Measurements from ENCODE around the gene CNOT6L.
A peak's percentile ranks its signal among the peaks of the same experiment; 100 is the strongest.
"Not testable (repeated sequence)": the region's sequence is repeated elsewhere in the genome, so short reads cannot be mapped to it uniquely, and the experiment has no call there.

The CNOT6L gene

DNA sequence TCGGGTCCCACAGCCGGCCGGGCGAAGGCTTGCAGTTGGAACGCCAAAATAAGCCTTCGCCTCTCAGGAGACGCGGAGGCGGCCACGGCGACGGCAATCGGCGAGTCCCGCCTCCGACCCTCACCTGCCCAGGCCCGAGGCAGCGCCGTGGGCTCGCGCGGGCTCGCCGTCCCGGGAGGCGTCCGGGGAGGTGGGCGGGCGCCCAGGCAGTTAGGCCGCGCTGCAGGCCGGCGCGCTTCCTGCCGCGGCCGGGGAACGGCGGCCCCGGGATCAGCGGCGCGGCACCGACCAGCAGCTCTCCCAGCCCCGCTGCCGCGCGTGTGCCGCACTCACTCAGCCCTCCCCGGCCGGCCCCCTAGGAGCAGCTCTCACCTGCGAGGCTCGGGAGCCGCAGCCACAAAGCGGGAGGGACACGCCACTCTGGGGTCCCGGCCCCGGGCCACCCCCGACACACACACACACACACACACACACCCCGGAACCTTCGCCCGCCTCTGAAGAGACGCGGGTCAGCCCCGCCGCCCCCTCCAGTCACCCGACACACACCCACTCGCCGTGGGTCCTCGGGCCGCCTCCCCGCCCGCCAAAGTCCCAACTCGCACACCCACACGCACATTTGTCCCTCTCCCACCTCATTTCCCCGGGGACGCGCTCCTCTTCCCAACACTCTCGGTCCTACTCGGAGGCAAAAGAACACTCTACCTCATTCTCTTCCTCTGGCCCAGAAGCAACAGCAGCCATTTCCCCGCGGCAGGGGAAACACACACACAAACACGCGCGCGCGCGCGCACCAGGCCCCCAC lies at the start of gene CNOT6L:
Gene CNOT6L, minus strand, starts transcription at position 767 of the 802 bp plus-strand sequence. Its CDS starts 60 bp downstream, at position 707.
- peak within 1 kb of the TSS; percentile 90 for H3K27ac ChIP-seq
- no peak for DNase-seq (ENCODE audit: low read depth, low spot score)

DNA sequence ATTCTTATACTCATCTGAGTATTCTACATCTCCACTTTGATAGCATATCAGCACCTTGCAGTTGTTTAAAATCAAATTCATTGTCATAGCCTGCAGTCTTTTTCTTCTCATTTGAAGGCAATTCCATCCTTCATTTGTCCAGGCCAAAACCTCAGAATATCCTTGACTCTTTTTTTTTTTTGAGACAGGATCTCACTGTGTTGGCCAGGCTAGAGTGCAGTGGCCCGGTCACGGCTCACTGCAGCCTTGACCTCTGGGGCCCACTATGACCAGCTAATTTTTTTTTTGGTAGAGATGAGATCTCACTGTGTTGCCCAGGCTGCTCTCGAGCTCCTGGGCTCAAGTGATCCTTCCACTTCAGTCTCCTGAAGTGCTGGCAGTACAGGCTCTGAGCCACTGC lies 46.1 kb upstream of the CNOT6L start:
- no peak overlapping the region for H3K27ac ChIP-seq
- no peak for DNase-seq (ENCODE audit: low read depth, low spot score)

DNA sequence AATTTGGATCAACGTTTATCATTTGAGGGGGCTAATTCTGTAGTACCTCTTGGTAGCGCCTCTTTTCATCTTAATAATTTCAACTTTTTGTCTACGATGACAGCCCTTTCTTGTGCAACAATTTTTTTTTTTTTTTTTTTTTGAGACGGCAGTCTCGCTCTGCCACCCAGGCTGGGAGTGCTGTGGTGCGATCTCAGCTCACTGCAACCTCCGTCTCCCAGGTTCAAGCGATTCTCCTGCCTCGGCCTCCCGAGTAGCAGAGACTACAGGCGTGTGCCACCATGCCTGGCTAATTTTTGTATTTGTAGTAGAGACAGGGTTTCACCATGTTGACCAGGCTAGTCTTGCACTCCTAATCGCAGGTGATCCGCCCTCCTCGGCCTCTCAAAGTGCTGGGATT lies 44.2 kb upstream of the CNOT6L start:
- H3K27ac ChIP-seq = peak overlapping the region; percentile 92
- DNase-seq (ENCODE audit: low read depth, low spot score) = not testable (repeated sequence)

DNA sequence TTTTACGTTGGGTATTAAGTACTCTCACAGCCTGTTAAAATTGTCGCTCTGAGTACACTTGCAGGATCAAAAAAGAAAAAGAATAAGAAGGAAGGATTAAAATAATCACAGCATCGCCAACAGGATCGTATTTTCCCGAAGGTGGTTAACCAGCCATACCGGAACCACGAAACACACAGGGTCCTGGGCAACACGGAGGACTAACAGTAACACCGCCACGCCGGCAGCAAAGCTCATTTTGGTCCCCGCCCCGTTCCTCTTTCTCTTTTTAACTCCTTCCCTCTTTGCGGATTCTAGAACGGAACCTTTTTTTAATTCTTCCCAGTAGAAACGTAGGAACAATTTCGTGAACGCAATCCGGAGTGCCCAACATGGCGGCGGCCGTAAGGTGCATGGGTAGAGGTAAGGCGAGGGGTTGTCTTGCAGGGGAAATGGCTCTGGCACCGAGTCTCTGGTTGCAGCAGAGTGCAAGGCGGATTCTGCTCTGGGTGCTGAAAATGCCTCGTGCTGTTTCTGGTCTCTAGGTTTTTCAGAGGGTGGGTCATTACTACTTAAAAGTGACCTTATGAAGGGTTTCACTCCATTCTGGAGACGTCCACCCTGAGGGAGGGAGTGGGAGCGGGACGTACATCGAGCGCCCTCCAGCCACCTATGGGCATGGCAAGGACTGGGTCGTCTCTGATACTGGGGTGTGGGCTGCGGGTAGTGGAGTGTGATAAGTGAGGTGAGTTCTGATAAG lies 43.5 kb upstream of the CNOT6L start, which contains the start of gene MRPL1:
Gene MRPL1, plus strand, starts transcription at position 353 of the 739 bp plus-strand sequence. Its CDS starts 19 bp downstream, at position 372.
- H3K27ac ChIP-seq = peak within 1 kb of the TSS; percentile 92
- peak; percentile 81 for DNase-seq (ENCODE audit: low read depth, low spot score)

DNA sequence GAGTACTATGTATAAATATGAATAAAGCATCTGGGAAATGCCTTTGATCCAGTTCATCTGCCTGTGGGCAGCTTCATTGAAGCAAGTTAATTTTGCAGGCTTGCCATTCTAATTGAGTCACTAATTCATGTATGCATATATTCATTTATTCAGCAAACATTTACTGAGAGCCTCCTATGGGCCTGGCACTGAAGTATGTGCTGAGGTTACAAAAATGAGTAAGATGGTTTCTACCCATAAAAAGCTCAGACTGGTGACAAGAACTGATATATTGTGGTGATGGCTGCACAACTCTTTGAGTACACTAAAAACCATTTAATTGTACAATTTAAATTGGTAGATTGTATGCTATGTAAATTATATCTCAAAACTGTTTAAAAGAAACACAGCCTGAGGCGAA lies 42.3 kb upstream of the CNOT6L start:
- DNase-seq (ENCODE audit: low read depth, low spot score) = no peak
- peak overlapping the region; percentile 92 for H3K27ac ChIP-seq

DNA sequence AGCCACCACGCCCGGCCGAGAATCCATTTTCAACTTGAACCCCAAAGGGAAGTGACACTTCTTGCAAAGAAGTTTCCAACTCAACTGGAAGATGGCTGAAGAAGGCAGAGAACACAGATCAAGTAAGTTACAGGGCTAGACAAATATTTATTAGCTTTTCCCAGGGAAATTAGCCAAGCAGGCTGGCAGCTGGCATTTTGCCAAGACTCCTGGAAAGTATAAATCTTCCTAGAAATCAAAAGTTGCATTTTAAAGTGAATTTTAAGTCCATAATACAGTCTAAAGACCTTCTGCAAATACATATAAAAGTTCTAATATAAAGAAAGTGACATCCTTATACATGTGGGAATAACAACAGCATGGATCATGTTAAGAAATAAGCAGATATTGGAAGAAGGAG lies 40.1 kb upstream of the CNOT6L start:
- H3K27ac ChIP-seq = no peak overlapping the region
- no peak for DNase-seq (ENCODE audit: low read depth, low spot score)

DNA sequence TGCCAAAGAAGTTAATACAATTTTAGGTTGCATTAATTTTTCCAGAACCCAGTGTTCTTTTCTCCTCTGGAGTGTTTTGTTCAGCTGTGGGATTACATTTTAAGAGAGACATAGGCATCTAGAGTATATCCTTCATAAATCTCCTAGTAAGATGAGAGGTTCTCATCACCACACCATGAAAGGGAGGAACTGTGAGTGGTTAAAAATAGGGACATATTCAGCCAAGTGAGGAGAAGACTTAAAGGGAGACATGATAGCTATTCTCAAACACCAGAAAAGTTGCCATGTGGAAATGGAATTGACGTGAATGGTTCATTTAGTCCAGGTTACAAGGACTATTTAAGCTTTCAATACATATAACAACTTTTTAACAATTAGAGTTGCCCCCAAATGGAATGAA lies 37.0 kb upstream of the CNOT6L start:
- H3K27ac ChIP-seq = no peak overlapping the region
- no peak for DNase-seq (ENCODE audit: low read depth, low spot score)

DNA sequence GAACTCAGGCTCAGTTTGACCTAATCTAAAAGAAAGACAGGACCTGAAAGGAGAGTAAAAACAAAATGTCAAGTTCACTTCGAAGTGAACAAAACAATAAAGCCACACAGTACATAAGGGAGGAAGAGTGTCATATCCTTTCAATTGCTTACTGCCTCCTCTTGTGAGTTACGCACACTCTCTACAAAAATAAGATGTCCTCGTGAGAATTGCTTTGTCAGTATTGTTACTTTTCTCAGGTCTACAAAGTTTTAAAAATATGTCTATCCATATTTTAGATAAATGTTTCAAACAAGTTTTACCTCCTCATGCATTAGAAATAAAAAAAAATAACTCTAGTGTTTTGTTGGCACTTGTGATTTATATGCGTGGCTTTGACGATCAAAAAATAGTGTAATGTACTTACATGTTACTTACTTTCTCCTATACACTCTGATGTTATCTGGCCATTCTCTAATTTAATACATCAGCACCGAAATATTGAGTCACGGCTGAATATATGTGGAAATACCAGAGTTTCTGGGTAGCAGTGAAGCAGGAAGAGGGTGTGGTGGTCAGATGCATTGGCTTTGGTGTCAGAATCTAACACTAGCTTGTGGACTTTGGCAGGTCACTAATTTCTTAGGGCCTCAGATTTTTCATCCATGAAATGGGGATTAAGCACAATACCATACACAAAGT lies 35.4 kb upstream of the CNOT6L start:
- DNase-seq (ENCODE audit: low read depth, low spot score) = no peak
- no peak overlapping the region for H3K27ac ChIP-seq

DNA sequence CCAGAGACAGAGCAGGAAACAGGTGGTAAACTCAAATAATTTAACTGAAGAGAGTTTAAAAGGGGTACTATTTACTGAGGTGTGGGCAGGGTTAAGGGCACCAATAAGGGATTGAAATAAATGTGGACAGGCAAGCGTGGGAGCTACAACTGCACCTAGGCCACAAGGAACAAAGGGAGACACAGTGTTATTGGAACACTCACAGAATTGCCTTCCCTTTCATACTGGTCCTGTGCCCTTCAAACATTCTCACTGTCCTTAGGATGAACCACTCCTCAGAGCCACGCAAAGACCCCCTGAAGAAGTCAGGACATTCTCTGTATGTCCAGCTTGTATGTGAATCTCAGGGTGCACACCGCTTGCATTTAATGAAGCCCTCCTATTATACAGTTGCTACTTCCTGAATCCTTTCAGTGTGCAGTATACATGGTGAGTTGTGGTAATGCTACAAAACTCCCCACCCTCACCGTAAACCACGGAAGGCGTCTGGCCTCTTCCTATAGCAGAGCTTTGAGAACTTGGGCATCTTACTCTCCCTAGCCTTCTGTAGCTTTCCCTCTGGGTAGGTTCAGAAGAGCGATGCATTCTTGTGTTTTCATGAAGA lies 33.8 kb upstream of the CNOT6L start:
- DNase-seq (ENCODE audit: low read depth, low spot score) = no peak
- H3K27ac ChIP-seq = no peak overlapping the region

DNA sequence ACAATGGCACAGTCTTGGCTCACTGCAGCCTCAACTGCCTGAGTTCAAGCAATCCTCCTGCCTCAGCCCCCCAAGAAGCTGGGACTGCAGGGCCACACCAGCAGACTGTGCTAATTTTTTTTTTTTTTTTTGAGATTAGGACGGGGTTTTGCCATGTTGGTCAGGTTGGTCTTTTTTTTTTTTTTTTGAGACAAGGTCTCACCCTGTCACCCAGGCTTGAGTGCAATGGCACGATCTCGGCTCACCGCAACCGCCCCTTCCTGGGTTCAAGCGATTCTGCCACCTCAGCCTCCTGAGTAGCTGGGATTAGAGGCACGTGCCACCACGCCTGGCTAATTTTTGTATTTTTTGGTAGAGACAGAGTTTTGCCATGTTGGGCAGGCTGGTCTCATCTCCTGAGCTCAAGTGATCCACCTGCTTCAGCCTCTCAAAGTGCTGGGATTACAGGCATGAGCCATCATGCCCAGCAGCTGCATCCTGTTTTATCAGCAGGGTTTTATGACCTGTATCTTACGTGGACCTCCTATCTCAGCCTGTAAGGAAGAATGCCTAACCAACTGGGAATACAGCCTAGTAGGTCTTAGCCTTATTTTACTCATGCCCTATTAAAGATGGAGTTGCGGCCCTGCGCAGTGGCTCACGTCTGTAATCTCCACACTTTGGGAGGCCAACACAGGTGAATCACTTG lies 30.3 kb upstream of the CNOT6L start:
- no peak overlapping the region for H3K27ac ChIP-seq
- DNase-seq (ENCODE audit: low read depth, low spot score) = no peak

DNA sequence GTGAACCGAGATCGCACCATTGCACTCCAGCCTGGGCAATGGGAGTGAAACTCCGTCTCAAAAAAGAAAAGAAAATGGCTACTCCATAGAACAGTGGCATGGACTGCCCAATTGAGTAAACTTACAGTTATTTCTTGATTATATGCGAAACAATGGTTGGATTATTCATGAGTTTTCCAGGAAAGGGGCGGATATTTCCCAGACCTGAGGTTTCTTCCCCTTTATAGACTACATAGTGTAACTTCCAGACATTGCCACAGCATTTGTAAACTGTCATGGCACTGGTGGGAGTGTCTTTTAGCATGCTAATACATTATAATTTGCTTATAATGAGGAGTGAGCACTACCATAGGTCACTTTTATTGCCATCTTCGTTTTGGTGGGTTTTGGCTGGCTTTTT lies 29.3 kb upstream of the CNOT6L start:
- no peak overlapping the region for H3K27ac ChIP-seq
- DNase-seq (ENCODE audit: low read depth, low spot score) = no peak

DNA sequence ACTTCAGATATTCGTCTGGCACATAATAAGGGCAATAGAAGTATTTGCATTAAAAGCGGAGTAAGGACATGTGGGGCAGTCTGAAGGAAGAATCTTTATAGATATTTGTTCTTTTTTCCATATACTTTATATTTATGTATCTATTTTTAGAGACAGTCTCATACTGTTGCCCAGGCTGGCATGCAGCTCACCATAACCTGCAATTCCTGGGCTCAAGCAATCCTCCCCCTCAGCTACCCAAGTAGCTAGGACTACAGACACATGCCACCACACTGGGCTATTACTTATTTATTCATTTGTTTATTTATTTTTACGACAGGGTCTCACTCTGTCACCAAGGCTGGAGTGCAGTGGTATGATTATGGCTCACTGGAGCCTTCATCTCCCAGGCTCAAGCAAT lies 26.8 kb upstream of the CNOT6L start:
- no peak for DNase-seq (ENCODE audit: low read depth, low spot score)
- no peak overlapping the region for H3K27ac ChIP-seq

DNA sequence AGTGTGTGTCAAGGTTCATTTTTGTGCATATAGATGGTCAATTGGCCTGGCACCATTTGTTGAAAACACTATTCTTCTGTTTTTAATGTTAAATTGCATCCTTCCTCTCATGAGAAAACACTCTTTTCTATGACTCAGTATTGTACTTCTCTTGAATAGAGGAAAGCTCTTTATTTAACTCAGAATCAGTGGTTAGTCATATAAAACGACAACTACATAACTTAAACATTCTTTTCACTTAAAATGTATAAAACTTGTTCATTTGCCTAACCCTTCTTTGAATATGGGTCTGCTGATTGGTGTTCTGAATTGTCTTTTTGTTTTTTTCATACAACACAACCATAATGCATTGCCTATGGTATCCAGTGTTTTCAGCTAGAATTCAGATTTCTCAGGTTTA lies 26.2 kb upstream of the CNOT6L start:
- no peak overlapping the region for H3K27ac ChIP-seq
- DNase-seq (ENCODE audit: low read depth, low spot score) = no peak

DNA sequence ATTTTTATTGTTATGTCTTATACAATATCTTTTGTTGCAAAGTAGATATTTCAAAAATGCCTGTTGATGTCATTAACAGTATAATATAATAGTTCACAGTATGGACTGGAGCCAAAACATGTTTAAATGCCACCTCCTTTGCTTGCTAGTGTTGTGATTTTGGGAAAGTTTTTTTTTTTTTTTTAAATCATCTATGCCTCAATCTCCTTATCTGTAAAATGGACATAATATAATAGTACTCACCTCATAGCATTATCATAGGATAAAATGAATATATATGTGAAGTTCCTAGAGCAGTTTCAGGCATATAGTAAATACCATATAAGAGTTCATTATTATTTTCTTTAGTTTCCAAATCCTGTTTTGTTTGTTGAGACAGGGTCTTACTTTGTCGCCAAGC lies 25.2 kb upstream of the CNOT6L start:
- H3K27ac ChIP-seq = no peak overlapping the region
- DNase-seq (ENCODE audit: low read depth, low spot score) = no peak

DNA sequence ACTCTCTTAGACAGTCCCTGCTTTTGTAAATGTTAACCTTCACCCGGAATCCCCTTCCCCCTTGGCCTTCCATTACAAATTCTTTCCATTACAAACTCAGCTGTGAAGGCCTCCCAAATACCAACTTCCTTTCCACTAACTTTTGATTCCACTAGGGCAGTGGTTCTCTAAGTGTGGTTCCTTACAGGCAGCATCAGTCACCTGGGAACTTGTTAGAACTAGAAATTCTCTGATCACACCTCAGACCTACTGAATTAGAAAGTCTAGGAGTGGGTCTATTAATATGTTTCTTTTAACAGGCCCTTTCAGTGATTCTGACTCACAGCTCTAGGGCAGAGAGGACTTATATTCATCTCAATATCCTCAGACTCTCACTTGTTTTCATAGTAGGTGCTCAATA lies 24.5 kb upstream of the CNOT6L start:
- H3K27ac ChIP-seq = no peak overlapping the region
- DNase-seq (ENCODE audit: low read depth, low spot score) = no peak

DNA sequence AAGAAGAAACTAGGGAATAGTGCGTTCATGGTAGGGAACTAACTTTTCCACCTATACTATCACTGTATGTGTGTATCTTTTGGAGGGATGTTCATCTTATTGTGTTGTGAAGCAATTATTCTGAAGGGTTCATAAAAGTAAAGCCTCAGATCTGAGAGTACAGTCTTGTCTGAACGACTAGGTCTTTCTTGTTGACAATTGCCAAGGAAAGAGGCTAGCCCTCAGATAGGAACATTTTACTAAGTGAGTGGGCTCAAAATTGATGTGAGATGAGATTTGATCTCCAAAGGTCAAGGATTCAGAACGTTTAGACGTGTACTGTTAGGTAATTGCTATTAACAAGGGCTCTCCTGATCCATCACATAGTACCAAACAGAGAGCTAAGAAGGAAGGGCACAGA lies 15.2 kb upstream of the CNOT6L start:
- H3K27ac ChIP-seq = no peak overlapping the region
- DNase-seq (ENCODE audit: low read depth, low spot score) = no peak

DNA sequence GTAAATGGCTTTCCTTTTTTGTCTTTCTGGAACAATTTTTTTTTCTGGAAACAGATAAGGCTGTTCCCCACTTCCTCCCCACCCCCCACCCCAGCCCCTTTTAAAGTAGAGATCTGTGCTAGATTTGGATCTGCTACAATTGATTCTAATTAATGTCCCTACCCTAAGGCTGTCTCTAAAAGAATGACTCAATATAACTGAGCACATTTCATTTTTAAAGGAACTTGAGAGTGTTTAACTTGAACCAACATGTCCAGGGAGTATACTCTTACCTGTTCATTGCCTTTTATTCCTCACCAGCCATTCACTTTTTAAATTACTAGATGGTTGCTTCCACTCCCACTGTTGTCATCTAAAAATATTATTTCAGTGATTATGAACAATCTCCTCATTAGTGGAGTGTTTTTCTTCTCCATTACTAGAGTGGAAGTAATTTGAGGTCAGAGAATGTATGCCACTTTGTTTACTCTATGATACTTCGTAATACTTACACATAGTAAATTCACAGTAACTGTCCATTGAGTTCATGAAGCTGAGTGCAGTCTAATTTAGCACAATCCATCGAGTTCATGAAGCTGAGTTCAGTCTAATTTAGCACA lies 14.1 kb upstream of the CNOT6L start:
- no peak for DNase-seq (ENCODE audit: low read depth, low spot score)
- peak overlapping the region; percentile 76 for H3K27ac ChIP-seq

DNA sequence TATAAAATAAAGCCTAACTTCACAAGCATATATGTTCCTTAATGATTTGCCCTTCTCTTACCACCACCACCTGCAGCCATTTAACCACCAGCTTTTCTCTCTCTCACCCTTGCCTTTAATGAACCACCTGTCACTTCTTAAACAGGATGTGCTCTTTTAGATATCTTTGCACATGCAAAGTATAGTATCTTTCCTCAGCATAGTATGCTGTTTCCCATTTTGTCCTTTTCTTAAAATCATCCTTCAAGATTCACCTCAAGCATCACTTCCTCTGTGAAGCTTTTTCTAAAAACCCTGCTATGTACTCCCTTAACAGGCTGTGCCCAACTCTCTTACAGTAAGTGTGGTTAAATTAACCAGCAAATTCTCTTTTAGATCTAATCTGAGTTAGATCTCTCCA lies 8.2 kb upstream of the CNOT6L start:
- H3K27ac ChIP-seq = no peak overlapping the region
- no peak for DNase-seq (ENCODE audit: low read depth, low spot score)

DNA sequence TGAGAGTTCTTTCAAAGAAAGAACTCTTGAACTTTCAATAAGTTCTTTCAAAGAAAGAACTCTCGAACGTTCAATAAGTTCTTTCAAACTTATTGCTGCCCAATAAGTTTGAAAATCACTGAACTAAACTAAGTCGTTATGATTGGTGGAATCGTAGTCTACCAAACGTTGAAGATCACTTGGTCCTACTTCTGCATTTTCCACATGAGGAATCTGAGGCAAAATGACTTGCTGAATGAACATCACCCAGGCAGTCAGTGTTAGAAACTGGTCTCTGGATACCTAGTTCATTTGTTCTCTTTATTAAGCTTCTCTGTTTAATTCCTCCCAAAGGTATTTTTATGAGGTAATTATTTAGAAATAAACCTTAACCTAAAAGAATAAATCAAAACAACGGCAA lies 7.1 kb upstream of the CNOT6L start:
- no peak for DNase-seq (ENCODE audit: low read depth, low spot score)
- H3K27ac ChIP-seq = no peak overlapping the region

DNA sequence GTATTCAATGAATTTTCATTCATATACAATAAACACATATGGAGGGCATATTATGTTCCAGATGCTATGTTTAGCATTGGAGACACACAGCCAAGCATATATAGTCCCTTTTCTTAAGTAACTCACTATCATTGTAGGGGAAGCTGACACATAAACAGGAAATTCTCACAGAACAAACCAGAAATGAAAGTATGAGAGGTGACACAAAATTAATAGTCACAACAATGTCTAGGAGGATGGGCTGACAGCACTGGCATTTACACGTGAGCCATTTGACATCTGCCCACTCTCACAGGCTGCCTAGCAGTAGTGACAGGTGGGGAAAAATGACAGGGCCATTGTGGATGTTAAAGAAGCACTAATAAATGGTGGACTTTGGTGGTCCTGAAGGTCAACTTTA lies 2.6 kb upstream of the CNOT6L start:
- DNase-seq (ENCODE audit: low read depth, low spot score) = no peak
- H3K27ac ChIP-seq = peak overlapping the region; percentile 90
